Measurements from ENCODE around the gene ANKRD33B. TPM values are rescaled to one million over a fixed set of nuclear protein-coding genes. Genes with fewer than 3 reads are reported as not detected.
A peak's percentile ranks its signal among the peaks of the same experiment; 100 is the strongest.

ANKRD33B gene
- total RNA-seq, 1 donor, result 2.6 TPM

DNA sequence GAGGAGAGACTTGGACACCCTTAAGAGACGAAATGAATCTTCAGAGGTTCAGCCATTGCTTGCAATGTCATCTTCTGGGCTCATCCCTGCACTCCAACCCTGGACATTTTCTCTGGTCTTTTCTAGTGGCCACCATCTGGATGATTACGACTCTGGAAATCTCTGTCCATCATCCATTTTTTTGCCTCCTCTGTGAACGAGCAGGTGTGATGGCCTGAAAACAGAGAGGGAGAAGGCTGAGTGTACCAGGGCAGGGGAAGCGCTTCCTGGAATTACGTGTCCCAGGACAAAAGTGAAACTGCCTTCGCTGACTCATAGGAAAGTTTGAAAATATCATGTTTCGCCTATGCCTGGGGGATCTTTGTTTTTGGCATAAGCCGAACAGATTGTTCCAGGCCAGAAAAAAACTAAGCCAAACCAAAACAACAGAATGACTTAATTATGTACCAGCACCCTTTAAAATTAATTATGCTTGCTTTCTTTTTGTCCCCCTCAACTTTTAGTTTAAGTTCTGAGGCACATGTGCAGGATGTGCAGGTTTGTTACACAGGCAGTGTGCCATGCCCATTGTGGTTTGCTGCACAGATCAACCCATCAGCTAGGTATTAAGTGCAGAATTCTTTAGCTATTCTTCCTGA lies 31.9 kb downstream of the ANKRD33B start:
- peak; percentile 92 for DNase-seq (ENCODE audit: low read depth)
- TF ChIP-seq, protein P1, sequence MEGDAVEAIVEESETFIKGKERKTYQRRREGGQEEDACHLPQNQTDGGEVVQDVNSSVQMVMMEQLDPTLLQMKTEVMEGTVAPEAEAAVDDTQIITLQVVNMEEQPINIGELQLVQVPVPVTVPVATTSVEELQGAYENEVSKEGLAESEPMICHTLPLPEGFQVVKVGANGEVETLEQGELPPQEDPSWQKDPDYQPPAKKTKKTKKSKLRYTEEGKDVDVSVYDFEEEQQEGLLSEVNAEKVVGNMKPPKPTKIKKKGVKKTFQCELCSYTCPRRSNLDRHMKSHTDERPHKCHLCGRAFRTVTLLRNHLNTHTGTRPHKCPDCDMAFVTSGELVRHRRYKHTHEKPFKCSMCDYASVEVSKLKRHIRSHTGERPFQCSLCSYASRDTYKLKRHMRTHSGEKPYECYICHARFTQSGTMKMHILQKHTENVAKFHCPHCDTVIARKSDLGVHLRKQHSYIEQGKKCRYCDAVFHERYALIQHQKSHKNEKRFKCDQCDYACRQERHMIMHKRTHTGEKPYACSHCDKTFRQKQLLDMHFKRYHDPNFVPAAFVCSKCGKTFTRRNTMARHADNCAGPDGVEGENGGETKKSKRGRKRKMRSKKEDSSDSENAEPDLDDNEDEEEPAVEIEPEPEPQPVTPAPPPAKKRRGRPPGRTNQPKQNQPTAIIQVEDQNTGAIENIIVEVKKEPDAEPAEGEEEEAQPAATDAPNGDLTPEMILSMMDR (IDR thresholded peaks at IDR 0.05; ENCODE audit: insufficient read depth, low read depth, low read length), result no peak
- H3K4me3 ChIP-seq (ENCODE audit: low read depth, low read length), result peak overlapping the region; percentile 28

DNA sequence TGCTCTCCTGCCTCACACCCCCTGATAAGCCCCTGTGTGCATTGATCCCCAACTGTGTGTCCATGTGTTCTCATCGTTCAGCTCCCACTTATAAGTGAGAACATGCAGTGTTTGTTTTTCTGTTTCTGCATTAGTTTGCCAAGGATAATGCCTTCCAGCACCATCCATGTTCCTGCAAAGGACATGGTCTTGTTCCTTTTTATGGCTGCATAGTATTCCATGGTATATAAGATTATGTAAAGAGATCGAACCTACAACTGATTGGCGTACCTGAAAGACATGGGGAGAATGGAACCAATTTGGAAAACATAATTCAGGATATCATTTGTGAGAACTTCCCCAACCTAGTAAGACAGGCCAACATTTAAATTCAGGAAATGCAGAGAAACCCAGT lies 32.4 kb downstream of the ANKRD33B start:
- TF ChIP-seq, protein P1 (IDR thresholded peaks at IDR 0.05; ENCODE audit: insufficient read depth, low read depth, low read length), result no peak
- no peak for DNase-seq (ENCODE audit: low read depth)
- peak overlapping the region; percentile 26 for H3K4me3 ChIP-seq (ENCODE audit: low read depth, low read length)

DNA sequence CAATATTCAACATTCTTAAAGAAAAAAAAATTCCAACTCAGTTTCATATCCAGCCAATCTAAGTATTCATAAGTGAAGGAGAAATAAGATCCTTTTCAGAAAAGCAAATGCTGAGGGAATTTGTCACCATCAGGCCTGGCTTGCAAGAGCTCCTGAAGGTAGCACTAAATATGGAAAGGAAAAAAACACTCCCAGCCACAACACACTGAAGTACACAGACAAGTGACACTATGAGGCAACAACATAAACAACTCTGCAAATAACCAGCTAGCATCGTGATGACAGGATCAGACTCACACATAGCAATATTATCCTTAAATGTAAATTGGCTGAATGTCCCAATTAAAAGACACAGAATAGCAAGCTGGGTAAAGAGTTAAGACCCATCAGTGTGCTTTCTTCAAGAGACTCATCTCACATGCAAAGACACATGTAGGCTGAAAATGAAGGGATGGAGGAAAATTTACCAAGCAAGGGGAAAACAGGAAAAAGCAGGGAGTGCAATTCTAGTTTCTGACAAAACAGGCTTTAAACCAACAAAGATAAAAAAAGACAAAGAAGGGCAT lies 33.1 kb downstream of the ANKRD33B start:
- no peak for DNase-seq (ENCODE audit: low read depth)
- no peak overlapping the region for H3K4me3 ChIP-seq (ENCODE audit: low read depth, low read length)
- TF ChIP-seq, protein P1 (IDR thresholded peaks at IDR 0.05; ENCODE audit: insufficient read depth, low read depth, low read length), result no peak

DNA sequence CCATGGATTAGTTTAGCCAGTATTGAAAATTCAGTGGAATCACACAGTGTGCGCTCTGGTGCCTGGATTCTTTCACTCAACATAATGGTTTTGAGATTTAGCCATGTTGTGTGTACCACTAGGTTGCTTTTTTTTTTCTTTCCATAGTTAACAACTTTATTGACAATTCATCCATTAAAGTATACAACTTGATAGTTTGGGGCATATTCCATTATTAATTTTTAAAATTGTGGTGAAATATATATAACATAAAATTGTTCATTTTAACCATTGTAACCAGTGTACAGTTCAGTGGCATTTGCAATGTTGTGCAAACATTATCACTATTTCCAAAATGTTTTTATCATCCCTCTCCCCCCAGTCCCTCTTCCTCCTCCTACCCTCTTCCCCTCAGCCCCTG lies 35.2 kb downstream of the ANKRD33B start:
- TF ChIP-seq, protein P1 (IDR thresholded peaks at IDR 0.05; ENCODE audit: insufficient read depth, low read depth, low read length), result no peak
- DNase-seq (ENCODE audit: low read depth), result no peak
- no peak overlapping the region for H3K4me3 ChIP-seq (ENCODE audit: low read depth, low read length)

DNA sequence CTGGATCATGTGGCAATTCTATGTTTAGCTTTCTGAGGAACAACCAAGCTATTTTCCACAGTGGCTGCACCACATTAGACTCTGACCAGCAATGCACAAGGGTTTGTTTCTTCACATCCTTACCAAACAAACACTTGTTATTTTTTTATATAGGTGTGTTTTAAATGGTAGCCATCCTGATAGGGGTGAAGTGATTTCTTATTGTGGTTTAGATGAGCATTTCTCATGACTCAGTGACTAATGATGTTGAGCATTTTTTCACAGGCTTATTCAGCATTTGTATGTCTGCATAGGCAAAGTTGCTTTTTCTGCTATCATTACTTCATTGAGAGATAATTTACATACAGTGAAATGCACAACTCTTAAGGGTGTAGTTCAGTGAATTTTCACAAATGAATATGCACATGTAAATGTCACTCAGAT lies 36.0 kb downstream of the ANKRD33B start:
- DNase-seq (ENCODE audit: low read depth), result peak; percentile 60
- H3K4me3 ChIP-seq (ENCODE audit: low read depth, low read length), result no peak overlapping the region
- TF ChIP-seq, protein P1 (IDR thresholded peaks at IDR 0.05; ENCODE audit: insufficient read depth, low read depth, low read length), result no peak

DNA sequence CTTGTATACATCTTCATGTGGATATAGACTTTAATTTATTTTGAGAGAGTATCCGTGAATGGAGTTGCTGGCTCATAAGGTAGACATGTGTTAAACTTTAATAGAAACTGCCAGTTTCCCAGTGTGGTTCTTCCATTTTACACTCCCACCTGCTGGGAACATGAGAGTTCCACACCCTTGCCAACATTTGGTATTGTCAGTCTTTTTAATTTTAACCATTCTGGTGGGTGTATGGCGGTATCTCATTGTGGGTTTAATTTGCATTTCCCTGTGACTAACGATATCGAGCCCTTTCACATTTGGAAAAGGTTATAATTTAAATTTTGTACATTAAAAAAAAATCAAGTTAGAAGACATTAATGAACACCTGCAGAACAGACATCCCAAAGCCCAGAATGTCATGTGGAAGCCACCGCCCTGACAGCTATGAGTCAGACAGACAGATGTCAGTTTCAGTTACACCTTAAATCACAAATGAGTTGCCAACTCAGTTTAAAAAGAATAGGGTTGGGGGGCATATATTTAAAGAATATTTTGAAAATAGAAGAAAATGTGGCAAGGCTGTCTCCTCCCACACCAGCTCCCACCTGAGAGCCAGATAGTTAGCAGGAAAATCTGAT lies 36.9 kb downstream of the ANKRD33B start:
- TF ChIP-seq, protein P1 (IDR thresholded peaks at IDR 0.05; ENCODE audit: insufficient read depth, low read depth, low read length), result no peak
- H3K4me3 ChIP-seq (ENCODE audit: low read depth, low read length), result no peak overlapping the region
- DNase-seq (ENCODE audit: low read depth), result no peak

Measured in fibroblast of villous mesenchyme (primary cell).